ENCODE data around the gene PAEP. TPM values are rescaled to one million over a fixed set of nuclear protein-coding genes. Genes with fewer than 3 reads are reported as not detected.

The PAEP gene
- polyA plus RNA-seq, 1 donor (not counting 4 experiments of a cell fraction or from before 2014, with no cell fraction given), result not detected

GRCh38 chr9:135589596-135590485 lies 28.3 kb downstream of the PAEP start:
- Histone ChIP-seq H3K27me3 (ENCODE audit: control insufficient read depth, extremely low read depth, insufficient read depth, low read length) (no peaks in the 10 kb centered on the region), H2AFZ (ENCODE audit: control insufficient read depth, low read length) (no peak overlapping the region), H3K4me1 (ENCODE audit: control insufficient read depth, extremely low read depth, insufficient read depth, low read length) (no peaks in the 10 kb centered on the region), H3K9me1 (ENCODE audit: control insufficient read depth, extremely low read depth, insufficient read depth, low read length) (no peaks in the 10 kb centered on the region), H3K4me2 (ENCODE audit: control insufficient read depth, extremely low read depth, insufficient read depth, low read depth, low read length) (no peak overlapping the region), H3K4me3 (ENCODE audit: control insufficient read depth in 2 of 3, extremely low read depth in 1 of 3, insufficient read depth in 2 of 3, low read depth in 1 of 3, low read length in 3 of 3) (no peak overlapping the region), H4K20me1 (ENCODE audit: control insufficient read depth, extremely low read depth, insufficient read depth, low read length) (no peaks in the 10 kb centered on the region), H3K36me3 (ENCODE audit: control insufficient read depth in 2 of 2, extremely low read depth in 1 of 2, insufficient read depth in 2 of 2, low read length in 2 of 2) (no peaks in the 10 kb centered on the region), H3K9ac (ENCODE audit: control insufficient read depth, extremely low read depth, insufficient read depth, low read length) (no peak overlapping the region), H3K27ac (ENCODE audit: control insufficient read depth, insufficient read depth, low read length) (no peak overlapping the region), H3K79me2 (ENCODE audit: control insufficient read depth, insufficient read depth, low read length) (no peaks in the 10 kb centered on the region), H3K9me3 (ENCODE audit: control insufficient read depth, low read depth, low read length) (no peaks in the 10 kb centered on the region)
- no peak for FAIRE-seq
- TF ChIP-seq CTCF (optimal IDR thresholded peaks at IDR 0.05 in 1 of 3, IDR thresholded peaks at IDR 0.05 in 1 of 3, conservative IDR thresholded peaks at IDR 0.05 in 1 of 3; ENCODE audit: extremely low read depth in 1 of 3, insufficient read depth in 2 of 3, low read length in 3 of 3), result no peak
- TF ChIP-seq EZH2 (IDR thresholded peaks at IDR 0.05; ENCODE audit: low read length), result no peak
- dilution Hi-C loops (cut with MboI; ENCODE audit: extremely low pct_ligation_motif_present, low sequenced_read_pairs), result no loop called here
- DNase-seq (ENCODE audit: low read depth, low spot score), result no peak

DNA sequence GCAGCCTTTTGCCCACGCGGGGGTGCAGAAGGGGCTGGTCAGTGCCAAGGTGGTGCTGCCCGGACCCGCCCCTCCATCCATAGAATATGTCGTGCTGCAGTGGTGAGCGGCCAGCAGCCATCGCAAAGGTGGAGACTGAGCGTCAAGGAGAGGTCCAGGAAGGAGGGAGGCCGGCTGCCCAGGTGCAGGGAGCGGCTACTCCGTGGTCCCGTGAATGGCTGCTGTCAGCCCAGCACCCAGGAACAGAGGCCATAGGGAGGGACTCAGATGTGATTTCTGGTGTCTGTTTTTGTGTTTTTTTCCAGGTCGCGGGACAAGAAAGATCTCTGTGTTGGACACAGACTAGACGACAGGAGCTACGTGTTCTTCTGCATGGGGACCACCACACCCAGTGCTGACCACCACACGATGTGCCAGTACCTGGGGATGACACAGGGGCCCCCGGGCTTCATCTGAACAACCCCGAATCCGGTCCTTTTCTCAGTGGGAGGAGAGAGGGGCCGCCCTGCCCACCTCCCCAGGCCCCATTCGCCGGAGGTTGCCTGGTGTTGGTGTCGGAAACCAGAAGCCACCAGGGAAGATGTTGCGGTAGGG lies 29.0 kb downstream of the PAEP start:
- Histone ChIP-seq H3K4me3 (ENCODE audit: control insufficient read depth in 2 of 3, extremely low read depth in 1 of 3, insufficient read depth in 2 of 3, low read depth in 1 of 3, low read length in 3 of 3) (no peak overlapping the region), H3K9me1 (ENCODE audit: control insufficient read depth, extremely low read depth, insufficient read depth, low read length) (no peaks in the 10 kb centered on the region), H3K27ac (ENCODE audit: control insufficient read depth, insufficient read depth, low read length) (no peak overlapping the region), H3K79me2 (ENCODE audit: control insufficient read depth, insufficient read depth, low read length) (no peaks in the 10 kb centered on the region), H4K20me1 (ENCODE audit: control insufficient read depth, extremely low read depth, insufficient read depth, low read length) (no peaks in the 10 kb centered on the region), H3K4me1 (ENCODE audit: control insufficient read depth, extremely low read depth, insufficient read depth, low read length) (no peaks in the 10 kb centered on the region), H3K9me3 (ENCODE audit: control insufficient read depth, low read depth, low read length) (no peaks in the 10 kb centered on the region), H3K36me3 (ENCODE audit: control insufficient read depth in 2 of 2, extremely low read depth in 1 of 2, insufficient read depth in 2 of 2, low read length in 2 of 2) (no peaks in the 10 kb centered on the region), H3K9ac (ENCODE audit: control insufficient read depth, extremely low read depth, insufficient read depth, low read length) (no peak overlapping the region), H3K27me3 (ENCODE audit: control insufficient read depth, extremely low read depth, insufficient read depth, low read length) (no peaks in the 10 kb centered on the region), H2AFZ (ENCODE audit: control insufficient read depth, low read length) (no peak overlapping the region), H3K4me2 (ENCODE audit: control insufficient read depth, extremely low read depth, insufficient read depth, low read depth, low read length) (no peak overlapping the region)
- DNase-seq (ENCODE audit: low read depth, low spot score) (no peak), FAIRE-seq (no peak)
- dilution Hi-C loops (cut with MboI; ENCODE audit: extremely low pct_ligation_motif_present, low sequenced_read_pairs), result no loop called here
- TF ChIP-seq CTCF (optimal IDR thresholded peaks at IDR 0.05 in 1 of 3, IDR thresholded peaks at IDR 0.05 in 1 of 3, conservative IDR thresholded peaks at IDR 0.05 in 1 of 3; ENCODE audit: extremely low read depth in 1 of 3, insufficient read depth in 2 of 3, low read length in 3 of 3), result no peak
- TF ChIP-seq EZH2 (IDR thresholded peaks at IDR 0.05; ENCODE audit: low read length), result no peak
